NT2/D1 (cell line): ENCODE results near the gene PRDM15.

Experiments
- DNase-seq: peaks from one replicate; pipeline ENCODE4 v3.0.0-alpha.2; 2011; ENCODE audit warnings: low read depth, low spot score
- H3K27me3 ChIP-seq: 2 replicates; pipeline ENCODE4 v1.6.0; 2011; ENCODE audit warnings: mild to moderate bottlenecking; ENCODE audit not compliant: insufficient read length, insufficient read depth
- H3K36me3 ChIP-seq: 2 replicates; pipeline ENCODE4 v1.6.1; 2011; ENCODE audit warnings: mild to moderate bottlenecking, low read length, mixed read lengths; ENCODE audit not compliant: insufficient read depth, insufficient read length
- H3K4me1 ChIP-seq: 2 replicates; pipeline ENCODE4 v1.5.1; 2011; ENCODE audit not compliant: insufficient read depth, insufficient read length
- H3K4me3 ChIP-seq: 2 replicates; pipeline ENCODE4 v1.5.1; 2011; ENCODE audit warnings: low read depth; ENCODE audit not compliant: insufficient read length
- H3K9ac ChIP-seq: 2 replicates; pipeline ENCODE4 v1.6.0; 2011; ENCODE audit warnings: low read depth; ENCODE audit not compliant: insufficient read length
- H3K9me3 ChIP-seq: 2 replicates; pipeline ENCODE4 v1.5.1; 2011; ENCODE audit warnings: mild to moderate bottlenecking, low read length; ENCODE audit not compliant: insufficient read depth
- SUZ12 ChIP-seq: IDR thresholded peaks from 2 replicates; pipeline ENCODE4 v1.6.1; 2011; ENCODE audit not compliant: insufficient read length, insufficient read depth; ENCODE audit errors: extremely low read depth
- YY1 ChIP-seq: IDR thresholded peaks from 2 replicates; pipeline ENCODE4 v1.6.1; 2011; ENCODE audit not compliant: insufficient read length, insufficient read depth
- ZNF274 ChIP-seq: IDR thresholded peaks from 2 replicates; pipeline ENCODE4 v1.6.1; 2011; ENCODE audit warnings: mild to moderate bottlenecking, low read depth, low read length

The PRDM15 gene

DNA sequence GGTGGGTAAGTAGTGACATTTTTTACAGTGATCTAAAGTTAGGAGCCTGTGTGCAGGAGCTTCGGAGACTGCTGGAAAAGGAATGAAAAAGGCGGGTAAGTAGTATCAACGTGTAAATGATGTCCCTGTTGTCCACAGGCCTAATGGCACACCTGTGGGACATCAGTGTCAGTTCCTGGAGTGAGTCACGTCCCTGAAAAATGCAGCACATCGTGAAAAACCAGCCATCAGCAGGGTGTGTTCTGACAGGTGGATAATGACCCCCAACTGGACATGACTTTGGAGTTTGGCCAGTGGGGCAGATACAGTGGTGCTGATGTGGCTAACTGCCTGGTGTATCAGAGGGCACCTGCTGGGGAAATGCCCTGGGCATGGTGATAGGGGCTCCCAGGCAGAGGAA, 12.0 kb upstream of the PRDM15 start:
- no peak for DNase-seq
- Histone ChIP-seq H3K27me3 (no peaks in the 10 kb centered on the region), H3K36me3 (peaks cover 3% of the 10 kb centered on the region), H3K9me3 (no peaks in the 10 kb centered on the region), H3K4me3 (no peak overlapping the region), H3K4me1 (peaks cover 15% of the 10 kb centered on the region), H3K9ac (no peak overlapping the region)
- TF ChIP-seq SUZ12 (no peak), YY1 (no peak), ZNF274 (no peak)

DNA sequence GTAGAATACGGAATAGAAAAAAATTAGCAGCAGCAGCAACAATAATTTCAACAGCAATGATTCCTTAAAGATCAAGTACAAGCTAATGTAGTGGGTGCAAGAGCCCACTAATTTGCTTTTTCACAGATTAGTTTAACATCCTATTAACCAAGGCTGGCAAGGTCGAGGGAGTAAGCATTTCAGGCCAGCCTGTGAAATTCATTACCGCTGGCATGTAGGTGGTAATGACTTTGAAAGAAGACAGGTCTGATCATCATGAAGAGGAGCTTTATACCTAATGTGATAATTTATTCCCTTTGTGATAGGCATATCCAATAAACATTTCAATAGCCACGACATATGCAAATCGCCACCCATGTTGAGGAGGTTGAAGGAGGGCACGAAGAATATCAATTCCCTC, 11.2 kb upstream of the PRDM15 start:
- Histone ChIP-seq H3K9me3 (no peaks in the 10 kb centered on the region), H3K4me1 (peaks cover 14% of the 10 kb centered on the region), H3K9ac (no peak overlapping the region), H3K27me3 (no peaks in the 10 kb centered on the region), H3K4me3 (no peak overlapping the region), H3K36me3 (peaks cover 3% of the 10 kb centered on the region)
- TF ChIP-seq YY1 (no peak), SUZ12 (no peak), ZNF274 (no peak)
- DNase-seq = no peak

DNA sequence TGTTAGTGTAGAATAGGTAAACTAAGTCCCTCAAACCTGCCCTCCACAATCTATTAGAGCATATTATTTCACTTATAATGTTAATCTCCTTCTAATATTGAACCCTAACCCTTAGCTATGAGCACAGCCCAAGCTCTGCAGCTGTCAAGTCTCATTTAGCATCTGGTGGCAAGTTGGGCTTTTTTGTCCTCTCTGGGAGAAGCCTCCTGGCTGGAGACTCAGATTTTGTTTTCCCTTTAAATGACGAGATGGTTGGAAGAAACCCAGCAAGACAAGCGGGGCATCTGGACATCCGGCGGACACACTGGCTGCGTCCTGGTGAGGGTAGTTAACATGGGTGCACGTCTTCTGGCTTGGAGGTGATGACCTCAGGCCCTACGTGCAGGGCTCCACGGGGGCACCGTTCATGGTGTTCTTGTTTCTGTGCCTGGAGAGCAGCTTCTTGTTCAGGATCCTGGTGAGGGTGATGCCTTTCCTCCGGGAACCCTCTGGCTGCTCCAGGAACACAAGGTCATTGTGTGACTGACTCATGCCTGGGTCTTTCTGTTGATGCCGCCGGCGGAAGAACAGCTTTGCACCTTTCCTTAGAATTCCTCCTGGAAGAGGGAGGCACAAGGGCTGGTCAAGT, 9.7 kb upstream of the PRDM15 start:
- Histone ChIP-seq H3K27me3 (no peaks in the 10 kb centered on the region), H3K4me3 (no peak overlapping the region), H3K36me3 (peaks cover 3% of the 10 kb centered on the region), H3K9ac (no peak overlapping the region), H3K9me3 (no peaks in the 10 kb centered on the region), H3K4me1 (peaks cover 16% of the 10 kb centered on the region)
- no peak for TF ChIP-seq SUZ12
- no peak for TF ChIP-seq ZNF274
- DNase-seq = no peak

DNA sequence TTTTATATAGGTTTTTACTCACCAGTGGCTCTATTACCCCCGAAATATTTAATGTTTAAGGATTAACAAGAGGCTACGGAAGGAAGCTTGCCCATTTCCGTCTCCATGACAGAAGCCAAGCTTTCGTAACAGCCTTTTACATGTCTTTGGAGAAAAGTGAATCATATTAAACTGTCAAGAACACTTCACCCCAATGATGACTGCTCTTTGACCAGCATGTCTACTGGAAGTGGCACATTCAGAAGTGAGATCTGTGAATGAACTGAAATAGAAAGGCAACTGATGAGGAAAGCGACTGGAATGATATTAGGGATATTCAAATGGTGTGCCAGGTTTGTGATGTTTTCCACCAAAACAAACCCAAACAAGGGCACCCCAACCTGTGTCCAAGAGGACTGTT, 8.5 kb upstream of the PRDM15 start:
- no peaks in the 10 kb centered on the region for H3K27me3 ChIP-seq
- no peak overlapping the region for H3K4me3 ChIP-seq
- no peak overlapping the region for H3K9ac ChIP-seq
- no peaks in the 10 kb centered on the region for H3K9me3 ChIP-seq
- DNase-seq = no peak
- H3K4me1 ChIP-seq = peaks cover 17% of the 10 kb centered on the region
- no peak for TF ChIP-seq SUZ12
- TF ChIP-seq ZNF274 = no peak
- peaks cover 3% of the 10 kb centered on the region for H3K36me3 ChIP-seq

GRCh38 chr21:41886328-41886727, 7.2 kb upstream of the PRDM15 start:
- H3K9ac ChIP-seq = no peak overlapping the region

DNA sequence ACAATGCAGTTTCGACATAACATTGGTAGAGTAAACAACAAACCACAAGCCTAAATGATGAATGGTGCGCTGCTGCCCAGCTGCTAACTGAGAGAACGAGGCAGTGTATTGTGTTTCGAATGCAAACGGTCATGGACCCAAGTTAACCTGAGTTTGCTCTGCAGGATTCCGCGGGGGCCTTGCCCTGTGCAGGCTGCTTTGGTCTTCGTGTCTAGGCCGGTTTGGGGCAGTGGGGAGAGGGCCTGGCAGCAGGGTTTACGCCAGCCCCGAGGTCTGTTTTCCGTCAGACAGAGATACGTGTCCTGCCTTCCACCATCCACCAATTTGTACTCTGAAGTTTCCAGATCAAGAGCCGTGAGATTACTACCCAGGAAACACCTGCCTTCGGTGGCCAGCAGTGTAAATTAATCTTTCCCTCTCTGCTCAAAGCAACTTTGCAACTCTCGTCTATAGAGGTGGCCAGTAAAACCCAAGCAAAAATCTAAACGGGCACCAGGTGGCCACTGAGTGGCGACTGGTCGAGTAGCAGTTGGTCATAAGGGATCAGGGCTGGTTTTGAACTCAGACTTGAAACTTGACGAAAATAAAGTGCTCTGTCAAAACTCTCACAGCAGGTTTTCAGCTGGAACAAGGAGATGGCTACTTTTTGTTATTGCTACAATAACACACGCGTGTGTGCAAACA, 6.3 kb upstream of the PRDM15 start:
- Histone ChIP-seq H3K27me3 (no peaks in the 10 kb centered on the region), H3K36me3 (peaks cover 3% of the 10 kb centered on the region), H3K4me3 (no peak overlapping the region), H3K4me1 (peaks cover 16% of the 10 kb centered on the region), H3K9ac (no peak overlapping the region), H3K9me3 (no peaks in the 10 kb centered on the region)
- TF ChIP-seq ZNF274 (no peak), SUZ12 (no peak), YY1 (no peak)
- no peak for DNase-seq

More at GRCh38 chr21:41886328-41886727, 7.2 kb upstream of the PRDM15 start:
- Histone ChIP-seq H3K4me3 (no peak overlapping the region), H3K27me3 (no peaks in the 10 kb centered on the region), H3K4me1 (peaks cover 16% of the 10 kb centered on the region), H3K36me3 (peaks cover 3% of the 10 kb centered on the region), H3K9me3 (no peaks in the 10 kb centered on the region)
- DNase-seq = no peak
- no peak for TF ChIP-seq SUZ12
- TF ChIP-seq ZNF274 = no peak
- TF ChIP-seq YY1 = no peak

GRCh38 chr21:41884501-41885030, 5.4 kb upstream of the PRDM15 start:
- DNase-seq = no peak
- Histone ChIP-seq H3K4me1 (peaks cover 16% of the 10 kb centered on the region), H3K9ac (no peak overlapping the region), H3K9me3 (no peaks in the 10 kb centered on the region), H3K36me3 (peaks cover 3% of the 10 kb centered on the region), H3K27me3 (no peaks in the 10 kb centered on the region), H3K4me3 (no peak overlapping the region)
- TF ChIP-seq ZNF274 (no peak), YY1 (no peak), SUZ12 (no peak)

DNA sequence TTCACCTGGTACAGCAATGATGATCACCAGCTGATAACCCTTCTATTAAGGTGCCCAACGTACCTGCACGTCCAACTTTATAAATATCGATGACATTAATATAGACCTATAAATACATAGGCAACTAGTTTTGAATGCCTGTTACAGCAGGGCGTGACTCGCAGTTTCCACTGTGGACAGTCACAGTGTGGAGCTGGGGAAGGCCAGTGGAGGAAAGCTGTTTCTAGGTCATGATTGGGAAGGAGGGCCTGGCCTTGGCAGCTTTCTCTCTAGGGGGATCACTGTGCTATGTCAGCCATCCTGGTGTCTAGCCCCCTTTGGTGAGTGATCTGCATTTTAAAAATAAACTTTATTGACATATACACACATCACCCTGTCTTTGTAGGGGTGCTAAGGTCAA, 4.4 kb upstream of the PRDM15 start:
- TF ChIP-seq SUZ12 (no peak), YY1 (no peak), ZNF274 (no peak)
- no peak overlapping the region for H3K9ac ChIP-seq
- no peak overlapping the region for H3K4me3 ChIP-seq
- no peak for DNase-seq
- no peaks in the 10 kb centered on the region for H3K9me3 ChIP-seq
- no peaks in the 10 kb centered on the region for H3K36me3 ChIP-seq
- no peaks in the 10 kb centered on the region for H3K27me3 ChIP-seq
- peaks cover 16% of the 10 kb centered on the region for H3K4me1 ChIP-seq
